AG04450 (cell line): ENCODE data around the gene MYL7. TPM values are rescaled to one million over a fixed set of nuclear protein-coding genes. Genes with fewer than 3 reads are reported as not detected.

Experiments
- CTCF ChIA-PET: fragments of 300-600, 350-600 bp; formaldehyde crosslinking; extraction: SDS; loops from one replicate; lab custom pipeline; 2022; ENCODE audit warnings: antibody characterized with exemption, inconsistent platforms; lab: Charles Lee
- POLR2A ChIA-PET: fragments of 350-600 bp; formaldehyde crosslinking; extraction: SDS; loops from one replicate; lab custom pipeline; 2021; ENCODE audit warnings: antibody characterized with exemption, inconsistent platforms; lab: Yijun Ruan, JAX
- DNase-seq: peaks from one replicate; pipeline ENCODE4 v3.0.0-alpha.2; 2011; ENCODE audit warnings: low read depth, low spot score
- H3K27ac ChIP-seq: one replicate; pipeline ENCODE4 v1.5.1; 2012; ENCODE audit warnings: low read depth, low read length, control low read depth
- H3K27me3 ChIP-seq: one replicate; pipeline ENCODE4 v1.6.0; 2012; ENCODE audit warnings: low read length; ENCODE audit not compliant: control insufficient read depth, insufficient read depth
- H3K4me3 ChIP-seq: 2 replicates; pipeline ENCODE4 v1.5.1; 2011; ENCODE audit warnings: mild to moderate bottlenecking, low read depth, low read length, control low read depth
- H3K9me3 ChIP-seq: 2 replicates; pipeline ENCODE4 v1.5.1; 2012; ENCODE audit warnings: low read length; ENCODE audit not compliant: control insufficient read depth, insufficient read depth
- polyA plus RNA-seq: library from polyadenylated mRNA; depleted of rRNA; stranded (reverse); fragments of >200 nt; gene quantifications from 2 replicates; pipeline ENCODE4 v1.2.3, GENCODE V29; 2011
- TF ChIP-seq, protein P1 (sequence below): IDR thresholded peaks from 2 replicates; pipeline ENCODE4 v1.5.1; 2011; ENCODE audit warnings: low read depth, low read length, control low read depth, inconsistent platforms

Gene MYL7
- polyA plus RNA-seq, 1 experiment, result not detected

DNA sequence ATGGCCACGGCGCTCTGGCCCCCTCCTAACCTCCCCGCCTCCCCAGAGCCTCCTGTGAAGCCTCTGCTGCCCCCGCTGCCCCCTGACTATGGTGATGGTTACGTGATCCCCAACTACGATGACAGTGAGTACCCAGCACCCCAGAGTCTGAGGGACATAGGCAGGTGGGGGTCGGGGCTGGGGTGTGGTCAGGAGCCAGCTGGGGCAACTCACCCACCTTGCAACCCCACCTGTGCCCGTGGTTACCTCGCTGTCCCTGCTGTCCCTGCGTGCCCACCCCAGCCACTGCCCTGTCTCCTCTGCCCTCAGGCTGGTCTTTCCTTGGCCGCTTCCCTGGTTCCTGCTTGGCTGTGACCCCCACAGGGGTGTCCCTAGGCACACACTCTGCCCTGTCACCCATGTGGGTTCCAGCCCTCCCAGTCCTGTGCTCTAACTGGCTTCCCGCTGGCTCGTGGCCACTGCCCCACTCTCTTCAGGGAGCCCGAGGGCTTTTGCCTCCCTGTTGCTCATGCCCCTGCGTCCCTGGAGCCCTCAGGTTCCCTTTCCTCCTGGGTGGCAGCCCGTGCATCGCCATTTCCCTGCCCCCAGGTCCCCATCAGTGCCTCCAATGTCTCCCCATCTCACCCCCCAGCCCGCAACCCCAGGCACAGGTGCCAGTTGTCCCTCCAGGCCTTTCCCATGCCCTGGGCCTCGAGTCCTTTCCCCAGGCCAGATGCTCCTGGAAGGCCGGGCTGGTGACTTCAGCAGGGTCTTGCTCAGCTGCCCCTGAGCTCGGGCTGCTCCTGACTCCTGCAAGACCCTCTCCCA is 33.0 kb downstream of the MYL7 start:
- POLR2A ChIA-PET, result no interaction called here
- CTCF ChIA-PET, result no interaction called here
- TF ChIP-seq, protein P1, sequence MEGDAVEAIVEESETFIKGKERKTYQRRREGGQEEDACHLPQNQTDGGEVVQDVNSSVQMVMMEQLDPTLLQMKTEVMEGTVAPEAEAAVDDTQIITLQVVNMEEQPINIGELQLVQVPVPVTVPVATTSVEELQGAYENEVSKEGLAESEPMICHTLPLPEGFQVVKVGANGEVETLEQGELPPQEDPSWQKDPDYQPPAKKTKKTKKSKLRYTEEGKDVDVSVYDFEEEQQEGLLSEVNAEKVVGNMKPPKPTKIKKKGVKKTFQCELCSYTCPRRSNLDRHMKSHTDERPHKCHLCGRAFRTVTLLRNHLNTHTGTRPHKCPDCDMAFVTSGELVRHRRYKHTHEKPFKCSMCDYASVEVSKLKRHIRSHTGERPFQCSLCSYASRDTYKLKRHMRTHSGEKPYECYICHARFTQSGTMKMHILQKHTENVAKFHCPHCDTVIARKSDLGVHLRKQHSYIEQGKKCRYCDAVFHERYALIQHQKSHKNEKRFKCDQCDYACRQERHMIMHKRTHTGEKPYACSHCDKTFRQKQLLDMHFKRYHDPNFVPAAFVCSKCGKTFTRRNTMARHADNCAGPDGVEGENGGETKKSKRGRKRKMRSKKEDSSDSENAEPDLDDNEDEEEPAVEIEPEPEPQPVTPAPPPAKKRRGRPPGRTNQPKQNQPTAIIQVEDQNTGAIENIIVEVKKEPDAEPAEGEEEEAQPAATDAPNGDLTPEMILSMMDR, result no peak

DNA sequence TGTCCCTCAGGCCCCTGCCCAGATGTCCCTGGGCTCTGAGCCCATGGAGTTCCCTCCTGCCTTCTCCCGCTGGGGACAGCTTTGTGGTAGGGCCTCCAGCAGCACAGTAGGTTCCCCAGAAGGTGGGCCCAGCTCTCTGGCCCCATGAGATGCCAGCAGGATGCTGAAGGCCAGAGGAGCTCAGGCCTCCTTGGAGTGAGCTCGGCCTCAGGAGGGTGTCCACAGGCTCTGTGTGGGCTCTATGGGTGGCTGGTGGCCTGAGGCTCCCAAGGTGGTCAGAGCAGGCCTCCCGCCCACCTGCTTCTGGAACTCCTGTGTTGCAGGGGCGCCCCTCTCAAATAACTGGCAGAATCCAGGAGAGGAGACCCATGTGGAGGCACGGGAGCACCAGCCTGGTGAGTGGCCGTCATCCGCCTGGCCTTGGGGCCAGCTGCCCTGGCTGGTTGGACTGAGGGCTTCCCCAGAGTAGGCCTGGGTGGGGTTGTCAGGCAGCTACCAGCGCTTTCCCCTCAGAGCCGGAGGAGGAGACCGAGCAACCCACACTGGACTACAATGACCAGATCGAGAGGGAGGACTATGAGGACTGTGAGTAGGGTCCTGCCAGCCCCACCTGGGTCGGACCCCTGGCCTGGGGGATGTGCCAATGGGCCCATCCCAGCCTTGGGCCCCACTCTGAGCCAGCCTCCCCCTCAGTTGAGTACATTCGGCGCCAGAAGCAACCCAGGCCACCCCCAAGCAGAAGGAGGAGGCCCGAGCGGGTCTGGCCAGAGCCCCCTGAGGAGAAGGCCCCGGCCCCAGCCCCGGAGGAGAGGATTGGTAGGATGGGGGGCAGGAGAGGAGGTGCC is 33.8 kb downstream of the MYL7 start:
- no peak for DNase-seq
- Histone ChIP-seq H3K4me3 (no peak overlapping the region), H3K27ac (no peak overlapping the region), H3K27me3 (no peaks in the 10 kb centered on the region), H3K9me3 (peaks cover 4% of the 10 kb centered on the region; the same call in 1 of the 2 replicates)
- TF ChIP-seq, protein P1, result no peak
- ChIA-PET CTCF (no interaction called here), POLR2A (no interaction called here)

More for the DNA sequence above, 33.0 kb downstream of the MYL7 start:
- no peak for DNase-seq
- Histone ChIP-seq H3K27ac (no peak overlapping the region), H3K4me3 (no peak overlapping the region), H3K9me3 (peaks cover 4% of the 10 kb centered on the region; the same call in 1 of the 2 replicates), H3K27me3 (no peaks in the 10 kb centered on the region)

DNA sequence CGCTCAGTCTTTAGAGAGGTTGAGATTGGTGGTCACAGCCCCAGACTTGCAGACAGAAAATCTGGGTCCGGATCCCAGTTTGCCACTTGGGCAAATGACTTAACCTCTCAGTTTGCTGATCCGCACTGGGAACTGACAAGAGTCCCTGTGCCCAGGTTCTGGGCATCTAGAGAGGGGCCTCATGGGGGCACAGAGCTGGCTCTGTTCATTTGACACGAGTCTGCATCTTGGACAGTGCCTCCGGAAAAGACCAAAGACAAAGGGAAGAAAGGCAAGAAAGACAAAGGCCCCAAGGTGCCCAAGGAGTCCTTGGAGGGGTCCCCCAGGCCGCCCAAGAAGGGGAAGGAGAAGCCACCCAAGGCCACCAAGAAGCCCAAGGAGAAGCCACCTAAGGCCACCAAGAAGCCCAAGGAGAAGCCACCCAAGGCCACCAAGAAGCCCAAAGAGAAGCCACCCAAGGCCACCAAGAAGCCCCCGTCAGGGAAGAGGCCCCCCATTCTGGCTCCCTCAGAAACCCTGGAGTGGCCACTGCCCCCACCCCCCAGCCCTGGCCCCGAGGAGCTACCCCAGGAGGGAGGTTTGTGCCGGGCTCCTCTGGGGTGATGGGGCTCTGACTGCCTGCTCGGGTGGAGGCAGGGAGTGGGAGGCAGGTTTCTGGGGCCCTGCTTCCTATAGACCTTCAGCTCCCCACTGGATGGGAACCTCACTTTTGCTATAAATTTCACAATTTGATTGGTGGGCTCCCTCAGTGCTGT is 34.6 kb downstream of the MYL7 start:
- POLR2A ChIA-PET, result no interaction called here
- Histone ChIP-seq H3K27me3 (no peaks in the 10 kb centered on the region), H3K9me3 (no peaks in the 10 kb centered on the region; the same call in 1 of the 2 replicates), H3K4me3 (no peak overlapping the region), H3K27ac (no peak overlapping the region)
- CTCF ChIA-PET, result no interaction called here
- no peak for DNase-seq
- TF ChIP-seq, protein P1, result no peak

DNA sequence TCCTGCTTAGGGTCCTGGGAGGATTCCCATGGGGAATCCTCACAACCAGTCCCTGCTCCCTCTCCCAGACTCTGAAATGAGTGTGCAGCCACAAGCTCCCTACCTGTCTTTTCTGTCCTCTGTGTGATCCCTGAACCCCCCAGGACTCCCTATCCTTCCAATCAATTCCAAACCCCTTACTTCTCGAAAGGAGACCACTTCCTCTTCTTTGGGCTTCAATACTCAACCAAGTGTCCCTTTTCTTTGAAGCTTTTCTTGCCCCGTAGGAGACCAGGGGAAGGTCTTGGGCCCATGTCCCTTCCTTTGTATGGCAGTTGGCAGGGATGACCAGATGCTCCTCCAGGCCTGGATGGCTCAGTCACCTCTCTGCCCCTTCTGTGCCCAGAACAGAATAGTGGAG is 35.3 kb downstream of the MYL7 start:
- POLR2A ChIA-PET, result no interaction called here
- H3K27ac ChIP-seq, result no peak overlapping the region
- CTCF ChIA-PET, result interaction anchor here (0.7 kb wide), 1 partner anchor 95 kb away, joined by 3 read pairs; the partner anchor contains the start of gene YKT6

More for the DNA sequence above, 35.3 kb downstream of the MYL7 start:
- DNase-seq, result no peak
- H3K27me3 ChIP-seq, result no peaks in the 10 kb centered on the region
- TF ChIP-seq, protein P1, result no peak
- peak overlapping the region; percentile 74 for H3K4me3 ChIP-seq
- no peaks in the 10 kb centered on the region; the same call in 1 of the 2 replicates for H3K9me3 ChIP-seq
